HL-60 (cell line): ENCODE data around the gene LCA5L.

ENCODE experiments used
- DNase-seq, 2 experiments: peaks; one replicate each; pipeline ENCODE4 v3.0.0-alpha.2; 2010 to 2020; ENCODE audit warnings: low read depth in 1 of 2, low spot score in 1 of 2
- H3K27ac ChIP-seq: fragments of 250-450 bp; sonication (Bioruptor Pico); replicated peaks from 2 replicates; pipeline ENCODE4 v1.5.1; 2020; ENCODE audit warnings: mild to moderate bottlenecking, moderate library complexity
- H3K27me3 ChIP-seq: fragments of 250-450 bp; sonication (Bioruptor Pico); 2 replicates; pipeline ENCODE4 v1.5.1; 2021; ENCODE audit warnings: mild to moderate bottlenecking, moderate library complexity; ENCODE audit not compliant: insufficient read depth, poor library complexity, severe bottlenecking
- H3K4me3 ChIP-seq: replicated peaks from 2 replicates; pipeline ENCODE4 v1.5.1; 2011; ENCODE audit warnings: mild to moderate bottlenecking, control low read depth, low read length; ENCODE audit not compliant: insufficient read depth
- CTCF ChIP-seq: IDR thresholded peaks from one replicate; pipeline ENCODE4 v1.5.1; 2011; ENCODE audit warnings: low read length, control low read depth, inconsistent platforms; ENCODE audit not compliant: insufficient read depth
- GABPA ChIP-seq: IDR thresholded peaks from 2 replicates; pipeline ENCODE4 v1.6.1; 2012; ENCODE audit warnings: low read depth
- POLR2AphosphoS5 ChIP-seq: IDR thresholded peaks from 2 replicates; pipeline ENCODE4 v1.6.1; 2012; ENCODE audit warnings: low read depth
- REST ChIP-seq: IDR thresholded peaks from 2 replicates; pipeline ENCODE4 v1.6.1; 2012; ENCODE audit warnings: low read depth; ENCODE audit not compliant: insufficient replicate concordance
- SPI1 ChIP-seq: IDR thresholded peaks from 2 replicates; pipeline ENCODE4 v1.6.1; 2012; ENCODE audit warnings: low read depth, mild to moderate bottlenecking, borderline replicate concordance

Gene LCA5L

DNA sequence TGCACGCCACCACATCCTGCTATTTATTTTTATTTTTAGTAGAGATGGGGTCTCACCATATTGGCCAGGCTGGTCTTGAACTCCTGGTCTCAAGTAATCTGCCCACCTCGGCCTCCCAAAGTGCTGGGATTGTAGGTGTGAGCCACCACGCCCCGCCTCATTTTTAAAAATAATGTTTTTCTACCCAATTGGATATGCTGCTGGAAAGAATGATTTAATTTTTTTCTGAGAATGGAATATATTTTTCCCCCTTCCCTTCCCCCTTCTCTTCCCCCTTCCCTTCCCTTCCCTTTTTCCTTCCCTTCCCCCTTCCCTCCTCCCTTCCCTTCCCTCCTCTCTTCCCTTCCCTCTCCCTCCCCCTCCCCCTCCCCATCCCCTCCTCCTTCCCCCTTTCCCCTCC, 79.0 kb downstream of the LCA5L start:
- H3K4me3 ChIP-seq, result no peak overlapping the region
- DNase-seq, result no peak
- no peak overlapping the region for H3K27ac ChIP-seq
- H3K27me3 ChIP-seq, result no peaks in the 10 kb centered on the region
- TF ChIP-seq REST (no peak), SPI1 (no peak), POLR2AphosphoS5 (no peak), CTCF (no peak), GABPA (no peak)

- Histone ChIP-seq H3K27me3 (no peaks in the 10 kb centered on the region), H3K4me3 (no peak overlapping the region), H3K27ac (no peak overlapping the region)
- no peak for TF ChIP-seq POLR2AphosphoS5
- no peak for TF ChIP-seq CTCF
- TF ChIP-seq REST, result no peak
- TF ChIP-seq SPI1, result no peak
- TF ChIP-seq GABPA, result no peak
- DNase-seq, result no peak
Observed at GRCh38 chr21:39364949-39365348, 80.6 kb downstream of the LCA5L start.

DNA sequence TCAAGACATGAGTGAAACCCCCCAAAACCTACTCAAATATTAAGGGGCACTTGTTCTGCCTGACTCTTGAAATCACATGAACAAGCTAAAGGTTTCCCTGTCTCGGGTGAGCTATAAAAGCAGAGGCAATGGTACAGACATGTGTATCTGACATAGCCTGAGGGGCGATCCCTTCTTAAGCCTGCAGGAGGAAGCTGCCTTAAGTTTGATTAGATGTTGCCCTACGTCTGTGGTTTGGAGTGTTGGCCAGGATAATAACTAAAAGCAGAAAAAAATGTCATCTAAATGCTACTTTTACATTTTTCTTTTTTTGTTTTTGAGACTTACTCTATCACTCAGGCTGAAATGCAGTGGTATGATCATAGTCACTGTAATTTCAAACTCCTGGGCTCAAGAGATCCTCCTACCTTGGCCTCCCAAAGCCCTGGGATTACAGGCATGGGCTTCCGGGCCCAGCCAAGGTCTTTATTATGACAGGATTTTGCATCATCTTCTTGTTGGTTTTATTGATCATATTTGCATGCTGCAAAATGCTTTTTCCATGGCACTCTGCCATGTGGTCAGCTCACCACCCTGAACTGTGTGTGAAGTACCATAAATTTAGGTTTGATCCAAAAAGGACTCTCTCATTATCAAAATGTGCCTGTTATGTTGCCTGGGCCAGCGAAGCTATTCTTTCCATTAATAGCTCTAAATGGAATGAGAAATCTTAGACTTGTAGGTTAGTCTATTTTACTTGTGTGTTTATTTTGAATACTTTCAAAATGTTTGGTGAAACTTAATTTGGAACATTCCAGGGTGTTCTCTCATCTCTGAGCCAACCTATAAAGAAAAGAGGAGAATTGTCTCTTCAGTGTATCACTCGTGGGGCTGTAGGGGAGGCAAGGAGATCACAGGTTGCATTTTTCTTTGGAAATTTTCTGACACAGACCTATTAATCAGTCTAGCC, 81.7 kb downstream of the LCA5L start:
- no peaks in the 10 kb centered on the region for H3K27me3 ChIP-seq
- peak overlapping the region; percentile 36 for H3K27ac ChIP-seq
- DNase-seq, result peak in 1 of 2 experiments; percentile 35
- no peak overlapping the region for H3K4me3 ChIP-seq
- TF ChIP-seq POLR2AphosphoS5, result no peak
- TF ChIP-seq SPI1, result no peak
- TF ChIP-seq REST, result no peak
- no peak for TF ChIP-seq CTCF
- TF ChIP-seq GABPA, result no peak
